Smooth muscle cell (in vitro differentiated cells): ENCODE results near the gene CXCR2. TPM values are rescaled to one million over a fixed set of nuclear protein-coding genes. Genes with fewer than 3 reads are reported as not detected.

Source experiments
- DNase-seq: peaks from one replicate; lab custom pipeline; 2025; ENCODE audit not compliant: unreplicated experiment; lab: John Stamatoyannopoulos, UW
- H2AFZ ChIP-seq: fragments of 200-600 bp; sonication (generic); 2 replicates; pipeline ENCODE4 v1.6.0; 2016; ENCODE audit warnings: antibody characterized with exemption, low read depth, mild to moderate bottlenecking
- H3F3A ChIP-seq: fragments of 200-600 bp; sonication (generic); 2 replicates; pipeline ENCODE4 v1.6.0; 2017; ENCODE audit warnings: antibody characterized with exemption, low read depth
- H3K27ac ChIP-seq: fragments of 200-600 bp; sonication (generic); 2 replicates; pipeline ENCODE4 v1.5.1; 2016; ENCODE audit warnings: low read depth, mild to moderate bottlenecking
- H3K27me3 ChIP-seq: fragments of 200-600 bp; sonication (generic); 2 replicates; pipeline ENCODE4 v1.6.1; 2016; ENCODE audit warnings: low read depth, mild to moderate bottlenecking
- H3K36me3 ChIP-seq: fragments of 200-600 bp; sonication (generic); 2 replicates; pipeline ENCODE4 v1.5.1; 2016; ENCODE audit warnings: low read depth
- H3K4me1 ChIP-seq: fragments of 200-600 bp; sonication (generic); 2 replicates; pipeline ENCODE4 v1.5.1; 2016; ENCODE audit warnings: low read depth
- H3K4me2 ChIP-seq: fragments of 200-600 bp; sonication (generic); 2 replicates; pipeline ENCODE4 v1.6.0; 2016; ENCODE audit warnings: mild to moderate bottlenecking
- H3K4me3 ChIP-seq: fragments of 200-600 bp; sonication (generic); 2 replicates; pipeline ENCODE4 v1.5.1; 2016; ENCODE audit warnings: mild to moderate bottlenecking
- H3K79me2 ChIP-seq: fragments of 200-600 bp; sonication (generic); 2 replicates; pipeline ENCODE4 v1.6.0; 2016; ENCODE audit warnings: low read depth, mild to moderate bottlenecking
- H3K9ac ChIP-seq: fragments of 200-600 bp; sonication (generic); 2 replicates; pipeline ENCODE4 v1.6.0; 2016; ENCODE audit warnings: low read depth
- H3K9me3 ChIP-seq: fragments of 200-600 bp; sonication (generic); replicated peaks from 2 replicates; pipeline ENCODE4 v1.5.1; 2016; ENCODE audit warnings: low read depth
- H4K20me1 ChIP-seq: fragments of 200-600 bp; sonication (generic); 2 replicates; pipeline ENCODE4 v1.6.0; 2016; ENCODE audit warnings: low read depth
- WGBS: methylation state at CpG from one replicate; pipeline ENCODE4 v1.1.7; 2016; ENCODE audit warnings: low lambda C conversion rate; 5-methylcytosine and 5-hydroxymethylcytosine counted together
- polyA plus RNA-seq: library from polyadenylated mRNA; unstranded; fragments of >200 nt; fragmentation: Nextera tagmentation; extraction: Ambion mirVana; gene quantifications from 2 replicates; pipeline ENCODE4 v1.2.1, GENCODE V29; 2016
- total RNA-seq: library from RNA; depleted of rRNA; stranded (reverse); fragments of >200 nt; gene quantifications from 2 replicates; pipeline ENCODE4 v1.2.3, GENCODE V29; 2014
- TF ChIP-seq, protein P1 (sequence below): fragments of 200-600 bp; sonication (generic); IDR thresholded peaks from 2 replicates; pipeline ENCODE4 v1.5.1; 2017; ENCODE audit warnings: borderline replicate concordance, mild to moderate bottlenecking, antibody characterized with exemption; ENCODE audit not compliant: insufficient read depth, poor library complexity, severe bottlenecking

The CXCR2 gene
- total and polyA plus RNA-seq, 2 experiments from 2014 or later: 0.24 TPM; not detected in 1

- no peaks in the 10 kb centered on the region for H3K36me3 ChIP-seq
- H3K27me3 ChIP-seq: no peaks in the 10 kb centered on the region
- no peak overlapping the region for H3K4me2 ChIP-seq
- no peaks in the 10 kb centered on the region for H4K20me1 ChIP-seq
- TF ChIP-seq, protein P1, sequence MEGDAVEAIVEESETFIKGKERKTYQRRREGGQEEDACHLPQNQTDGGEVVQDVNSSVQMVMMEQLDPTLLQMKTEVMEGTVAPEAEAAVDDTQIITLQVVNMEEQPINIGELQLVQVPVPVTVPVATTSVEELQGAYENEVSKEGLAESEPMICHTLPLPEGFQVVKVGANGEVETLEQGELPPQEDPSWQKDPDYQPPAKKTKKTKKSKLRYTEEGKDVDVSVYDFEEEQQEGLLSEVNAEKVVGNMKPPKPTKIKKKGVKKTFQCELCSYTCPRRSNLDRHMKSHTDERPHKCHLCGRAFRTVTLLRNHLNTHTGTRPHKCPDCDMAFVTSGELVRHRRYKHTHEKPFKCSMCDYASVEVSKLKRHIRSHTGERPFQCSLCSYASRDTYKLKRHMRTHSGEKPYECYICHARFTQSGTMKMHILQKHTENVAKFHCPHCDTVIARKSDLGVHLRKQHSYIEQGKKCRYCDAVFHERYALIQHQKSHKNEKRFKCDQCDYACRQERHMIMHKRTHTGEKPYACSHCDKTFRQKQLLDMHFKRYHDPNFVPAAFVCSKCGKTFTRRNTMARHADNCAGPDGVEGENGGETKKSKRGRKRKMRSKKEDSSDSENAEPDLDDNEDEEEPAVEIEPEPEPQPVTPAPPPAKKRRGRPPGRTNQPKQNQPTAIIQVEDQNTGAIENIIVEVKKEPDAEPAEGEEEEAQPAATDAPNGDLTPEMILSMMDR: no peak
- DNase-seq: no peak
- no peak overlapping the region for H3K27ac ChIP-seq
- no peak overlapping the region for H2AFZ ChIP-seq
- peaks cover 4% of the 10 kb centered on the region for H3K9me3 ChIP-seq
- H3K4me3 ChIP-seq: no peak overlapping the region
- no peaks in the 10 kb centered on the region for H3K79me2 ChIP-seq
- no peaks in the 10 kb centered on the region for H3K4me1 ChIP-seq
- no peaks in the 10 kb centered on the region for H3F3A ChIP-seq
- H3K9ac ChIP-seq: no peak overlapping the region
Measured at GRCh38 chr2:218086478-218086877, 39.4 kb upstream of the CXCR2 start.

- WGBS: 77% methylated on average over 8 of the region's 8 CpGs
- H3K4me2 ChIP-seq: no peak overlapping the region
- TF ChIP-seq, protein P1: no peak
Measured at GRCh38 chr2:218089259-218089658, 36.6 kb upstream of the CXCR2 start.

GRCh38 chr2:218091746-218092145 lies 34.1 kb upstream of the CXCR2 start:
- H3K79me2 ChIP-seq: no peaks in the 10 kb centered on the region
- H3K36me3 ChIP-seq: no peaks in the 10 kb centered on the region
- H3K4me3 ChIP-seq: no peak overlapping the region
- DNase-seq: no peak
- no peak overlapping the region for H2AFZ ChIP-seq
- no peak overlapping the region for H3K27ac ChIP-seq
- TF ChIP-seq, protein P1: no peak
- H3K4me2 ChIP-seq: no peak overlapping the region
- no peak overlapping the region for H3K9ac ChIP-seq
- H4K20me1 ChIP-seq: no peaks in the 10 kb centered on the region
- 62% methylated on average over 3 of the region's 3 CpGs for WGBS
- no peaks in the 10 kb centered on the region for H3K9me3 ChIP-seq
- no peaks in the 10 kb centered on the region for H3K4me1 ChIP-seq
- no peaks in the 10 kb centered on the region for H3F3A ChIP-seq
- H3K27me3 ChIP-seq: no peaks in the 10 kb centered on the region

More at GRCh38 chr2:218089259-218089658, 36.6 kb upstream of the CXCR2 start:
- no peaks in the 10 kb centered on the region for H4K20me1 ChIP-seq
- H3K9me3 ChIP-seq: peaks cover 4% of the 10 kb centered on the region
- no peaks in the 10 kb centered on the region for H3F3A ChIP-seq
- no peaks in the 10 kb centered on the region for H3K36me3 ChIP-seq
- H3K9ac ChIP-seq: no peak overlapping the region
- no peak overlapping the region for H3K4me3 ChIP-seq
- no peaks in the 10 kb centered on the region for H3K4me1 ChIP-seq
- H2AFZ ChIP-seq: no peak overlapping the region
- H3K27ac ChIP-seq: no peak overlapping the region
- DNase-seq: no peak
- no peaks in the 10 kb centered on the region for H3K79me2 ChIP-seq
- no peaks in the 10 kb centered on the region for H3K27me3 ChIP-seq

DNA sequence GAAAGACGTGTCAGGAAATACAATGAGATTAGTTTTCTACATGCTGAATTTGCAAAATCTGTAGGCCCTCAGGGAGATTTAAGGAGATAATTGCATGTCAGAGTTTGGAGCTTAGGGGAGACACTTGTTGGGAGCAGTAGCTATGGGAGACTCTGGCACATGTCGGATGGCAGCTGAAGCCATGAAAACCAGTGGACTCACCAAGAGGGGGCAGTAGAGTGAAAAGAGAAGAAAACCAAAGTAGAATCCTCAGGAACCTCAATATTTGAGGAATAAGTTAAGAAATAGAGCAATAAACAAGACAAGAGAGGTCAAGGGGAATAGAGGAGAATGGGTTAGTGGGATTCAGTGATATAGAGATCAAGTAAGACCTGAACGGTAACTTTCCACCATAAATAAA lies 31.9 kb upstream of the CXCR2 start:
- H3K4me2 ChIP-seq: no peak overlapping the region
- no peak overlapping the region for H3K27ac ChIP-seq
- H3K4me1 ChIP-seq: no peaks in the 10 kb centered on the region
- no peak for DNase-seq
- H3F3A ChIP-seq: no peaks in the 10 kb centered on the region
- TF ChIP-seq, protein P1: no peak
- no peak overlapping the region for H2AFZ ChIP-seq
- H3K27me3 ChIP-seq: no peaks in the 10 kb centered on the region
- H3K9me3 ChIP-seq: no peaks in the 10 kb centered on the region
- H3K79me2 ChIP-seq: no peaks in the 10 kb centered on the region
- WGBS: 80% methylated on average over 3 of the region's 3 CpGs
- H3K36me3 ChIP-seq: no peaks in the 10 kb centered on the region
- H3K4me3 ChIP-seq: no peak overlapping the region
- H4K20me1 ChIP-seq: no peaks in the 10 kb centered on the region
- no peak overlapping the region for H3K9ac ChIP-seq
